Non-pigmented ciliary epithelial cell (primary cell): Measurements from ENCODE around the gene ST7.

Experiments
- DNase-seq: peaks from one replicate; pipeline ENCODE4 v3.0.0-alpha.2; 2010; ENCODE audit warnings: low read depth

Gene ST7

GRCh38 chr7:117193564-117193963 lies 240.3 kb downstream of the ST7 start:
- no peak for DNase-seq

- DNase-seq: no peak
These were observed 241.1 kb downstream of the ST7 start for GRCh38 chr7:117194445-117194844.

DNA sequence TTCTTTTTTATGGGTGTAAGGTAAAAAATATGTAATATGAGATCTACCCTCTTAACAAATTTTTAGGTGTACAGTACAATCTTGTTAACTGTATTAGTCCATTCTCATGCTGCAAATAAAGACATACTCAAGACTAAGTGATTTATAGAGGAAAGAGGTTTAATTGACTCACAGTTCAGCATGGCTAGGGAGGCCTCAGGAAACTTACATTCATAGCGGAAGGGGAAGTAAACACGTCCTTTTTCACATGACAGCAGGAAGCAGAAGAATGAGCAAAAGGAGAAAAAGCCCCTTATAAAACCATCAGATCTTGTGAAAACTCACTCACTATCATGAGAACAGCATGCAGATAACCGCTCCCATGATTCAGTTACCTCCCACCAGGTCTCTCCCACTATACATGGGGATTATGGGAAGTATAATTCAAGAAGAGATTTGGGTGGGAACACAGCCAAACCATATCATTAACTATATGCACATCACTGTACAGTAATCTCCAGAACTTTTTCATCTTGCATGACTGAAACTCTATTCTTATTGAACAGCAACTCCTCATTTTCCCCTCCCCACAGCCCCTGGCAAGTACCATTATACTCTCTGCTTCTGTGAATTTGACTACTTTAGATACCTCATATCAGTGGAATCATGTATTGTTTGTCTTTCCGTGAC lies 242.2 kb downstream of the ST7 start:
- DNase-seq: no peak

DNA sequence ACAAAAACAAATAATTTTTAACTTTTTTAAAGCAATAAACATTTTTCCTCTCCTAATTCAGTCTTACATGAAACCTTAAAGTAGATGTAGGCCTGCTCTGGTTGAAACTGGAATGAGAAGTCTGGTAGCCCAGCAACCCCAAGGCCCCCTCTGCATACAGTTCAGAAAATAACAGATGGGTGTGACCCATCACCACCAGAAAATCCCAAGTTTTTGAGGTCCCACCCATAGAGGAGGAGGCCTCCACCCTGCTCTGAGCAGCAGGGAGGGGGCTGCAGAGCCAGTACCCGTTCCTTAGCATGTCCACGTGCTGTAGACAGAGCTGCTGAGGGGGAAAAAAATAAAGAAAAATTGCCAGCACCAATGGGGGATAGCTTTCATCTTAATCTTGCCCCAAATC lies 246.8 kb downstream of the ST7 start:
- DNase-seq: no peak

- DNase-seq: no peak
These were observed 247.6 kb downstream of the ST7 start for GRCh38 chr7:117200786-117201458.

GRCh38 chr7:117202511-117202910 lies 249.2 kb downstream of the ST7 start:
- DNase-seq: no peak

DNA sequence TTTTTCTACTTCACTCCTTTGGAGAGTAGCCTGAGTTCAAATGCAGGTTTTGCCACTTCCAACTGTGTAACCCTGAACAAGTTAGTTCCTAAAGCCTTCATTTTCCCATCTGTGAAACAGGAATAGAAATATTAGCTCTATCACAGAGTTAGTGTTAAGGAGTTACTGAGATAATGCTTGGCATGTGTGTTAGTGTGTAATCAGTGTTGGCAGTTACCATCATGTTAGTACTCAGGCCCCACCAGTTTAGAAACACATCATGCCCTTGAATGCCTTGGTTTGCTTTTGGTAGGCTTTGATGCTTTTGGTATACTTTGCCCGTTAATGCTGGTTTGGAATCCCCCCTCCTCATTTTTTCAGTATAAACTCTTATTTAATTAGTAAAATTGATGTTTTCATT lies 249.9 kb downstream of the ST7 start:
- DNase-seq: no peak

DNA sequence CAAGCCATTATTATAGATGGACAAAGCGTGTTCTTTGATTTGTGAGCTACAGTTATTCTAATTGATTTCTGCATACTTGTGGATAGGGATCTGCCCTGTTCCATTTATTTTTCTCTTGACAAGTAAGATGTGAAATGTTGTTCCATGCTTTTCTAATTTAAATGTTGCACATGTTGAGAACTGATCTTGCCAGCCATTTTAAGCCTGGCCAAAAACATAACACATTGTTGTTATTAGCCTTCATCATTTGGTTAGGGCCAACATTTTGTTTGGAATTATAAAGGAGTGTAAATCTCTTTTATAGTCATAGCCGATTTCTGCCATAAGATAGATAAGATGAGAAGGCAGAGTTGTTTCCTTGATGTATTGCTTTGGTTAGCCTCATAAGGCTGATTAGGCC lies 252.6 kb downstream of the ST7 start:
- no peak for DNase-seq

GRCh38 chr7:117208257-117208656 lies 255.0 kb downstream of the ST7 start:
- no peak for DNase-seq

- DNase-seq: no peak
These were observed 257.1 kb downstream of the ST7 start for GRCh38 chr7:117210397-117210796.

- DNase-seq: no peak
These were observed 257.6 kb downstream of the ST7 start for GRCh38 chr7:117210908-117211307.

- no peak for DNase-seq
These were observed 258.3 kb downstream of the ST7 start for GRCh38 chr7:117211614-117212013.

DNA sequence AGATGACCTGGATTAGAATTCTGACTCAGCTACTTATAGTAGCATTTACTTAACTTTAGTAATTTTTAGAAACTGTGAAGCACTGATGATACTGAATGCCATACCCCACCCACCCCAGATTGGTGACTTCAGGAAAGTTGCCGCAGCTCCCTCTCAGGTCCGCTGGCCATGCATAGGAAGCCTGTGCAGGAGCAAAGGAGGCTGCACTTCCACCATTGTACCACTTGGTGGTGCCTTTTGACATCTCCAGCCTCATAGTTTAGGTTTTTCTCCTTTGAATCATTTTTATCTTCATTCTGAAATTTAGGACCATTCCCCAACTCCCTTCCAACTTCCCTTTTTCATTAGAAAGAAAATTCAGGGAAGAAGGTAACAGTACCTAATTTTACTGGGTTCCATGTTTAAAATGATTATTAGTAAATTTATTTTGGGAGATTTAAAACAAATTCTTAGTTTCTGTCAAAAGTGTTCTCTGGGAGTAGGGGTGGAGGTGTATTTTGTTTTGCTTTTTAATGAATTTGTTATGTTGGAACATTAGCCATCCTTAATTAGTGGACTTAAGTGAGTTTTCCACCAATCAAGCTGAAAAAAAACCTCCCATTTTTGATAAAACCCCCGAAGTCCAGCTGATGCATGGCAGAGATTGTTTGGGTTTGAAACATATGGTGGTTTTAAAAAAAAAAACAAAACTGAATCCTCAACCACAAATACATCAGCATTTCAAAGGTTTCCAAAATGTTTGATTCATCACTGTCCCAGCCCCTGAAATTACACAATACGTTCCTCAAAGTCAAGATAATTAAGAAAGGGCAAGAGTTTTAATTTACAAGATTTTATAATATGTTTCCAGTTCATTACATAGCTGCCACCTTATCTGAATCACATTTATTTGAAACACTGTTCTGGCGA lies 259.9 kb downstream of the ST7 start:
- DNase-seq: peak; percentile 43

GRCh38 chr7:117216010-117216409 lies 262.7 kb downstream of the ST7 start:
- DNase-seq: no peak

GRCh38 chr7:117216436-117217069 lies 263.3 kb downstream of the ST7 start:
- DNase-seq: no peak

DNA sequence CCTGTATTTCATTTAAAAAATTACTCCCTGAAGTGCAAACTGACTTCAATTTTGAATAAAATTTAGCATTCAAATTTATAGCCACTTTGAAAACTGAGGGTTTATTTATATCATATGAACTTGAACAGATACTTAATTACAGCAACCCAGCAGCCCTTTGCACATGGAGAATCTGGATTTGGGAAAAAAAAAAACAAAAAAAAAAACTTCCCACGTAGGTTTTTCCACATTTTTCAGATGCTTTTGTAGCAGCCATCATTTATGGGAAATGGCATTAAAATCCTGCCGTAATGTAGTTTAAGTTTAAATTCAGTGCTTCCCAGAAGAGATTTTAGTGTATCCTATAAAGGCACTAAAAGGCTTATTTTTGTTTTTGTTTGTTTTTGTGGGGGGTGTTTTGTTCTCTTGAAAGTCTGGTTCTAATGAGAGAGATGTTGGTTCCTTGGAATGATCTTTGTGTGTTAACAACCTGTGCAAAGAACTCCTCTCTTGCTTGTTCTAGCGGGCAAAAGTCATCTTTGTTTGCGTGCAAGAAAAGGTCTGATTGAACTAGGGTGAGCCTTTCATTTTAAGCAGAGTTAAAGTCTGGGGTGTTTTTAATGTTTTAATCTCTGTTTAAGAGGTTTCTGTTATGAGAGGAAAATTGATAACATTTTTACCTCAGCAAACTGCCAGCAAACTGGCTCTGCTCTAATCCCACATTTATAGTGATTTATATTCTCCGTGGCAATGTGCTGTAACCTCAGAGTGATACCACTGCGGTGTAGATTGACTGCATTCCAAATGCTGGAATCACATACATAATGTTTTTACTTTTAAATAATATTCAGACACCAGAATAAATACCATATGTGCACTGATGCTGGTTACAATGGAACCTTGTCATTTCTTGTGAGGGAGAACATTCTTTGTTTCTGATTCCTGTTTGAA lies 264.1 kb downstream of the ST7 start:
- DNase-seq: peak; percentile 54

- DNase-seq: no peak
These were observed 265.4 kb downstream of the ST7 start for GRCh38 chr7:117218700-117219099.

DNA sequence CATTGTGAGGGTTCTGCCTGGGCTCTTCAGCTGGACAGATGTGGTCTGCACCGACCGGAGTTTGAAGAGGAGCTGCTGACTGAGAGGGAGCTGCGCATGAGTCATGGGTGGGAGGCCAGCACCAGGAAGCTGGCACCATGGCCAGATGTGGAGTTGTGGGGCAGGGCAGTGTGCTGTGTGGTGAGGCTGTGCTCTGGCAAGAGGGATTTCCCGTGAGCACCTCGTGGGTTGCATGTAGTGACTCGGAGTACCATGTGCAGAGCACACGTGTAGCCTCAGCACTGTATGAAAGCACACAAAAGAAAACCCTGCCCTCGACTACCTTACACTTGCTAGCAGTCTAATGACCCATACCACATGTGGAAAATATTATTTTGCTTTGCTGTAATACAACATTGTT lies 266.2 kb downstream of the ST7 start:
- no peak for DNase-seq

DNA sequence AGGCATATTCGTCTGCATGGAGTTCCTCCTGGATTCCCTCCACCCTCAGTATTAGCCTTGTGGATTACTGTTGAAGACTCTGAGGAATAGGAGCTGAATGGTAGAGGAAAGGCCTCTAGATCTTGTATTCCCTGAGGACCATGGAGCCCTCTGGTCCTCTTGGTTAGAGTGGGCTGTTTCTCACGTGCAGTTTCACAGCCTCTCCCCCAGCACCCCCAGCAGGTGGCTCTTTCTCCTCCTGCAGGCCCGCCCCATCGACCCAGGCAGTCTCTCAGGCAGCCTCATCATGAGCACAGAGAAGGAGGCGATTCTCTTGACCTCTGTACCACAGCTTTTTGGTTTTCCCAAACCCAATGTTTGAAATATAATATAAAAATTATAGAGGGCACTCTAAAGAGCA lies 267.5 kb downstream of the ST7 start:
- DNase-seq: no peak

GRCh38 chr7:117225536-117225935 lies 272.2 kb downstream of the ST7 start:
- DNase-seq: no peak

GRCh38 chr7:117227091-117227490 lies 273.8 kb downstream of the ST7 start:
- DNase-seq: no peak
